H9 (cell line): ENCODE results near the gene PEX14. TPM values are rescaled to one million over a fixed set of nuclear protein-coding genes. Genes with fewer than 3 reads are reported as not detected.

Experiments
- DNase-seq: peaks from one replicate; pipeline ENCODE4 v3.0.0-alpha.2; 2017
- H2AFZ ChIP-seq: one replicate; pipeline ENCODE4 v1.6.1; 2013; ENCODE audit warnings: mild to moderate bottlenecking, low read length, control low read depth, moderate library complexity
- H2AK5ac ChIP-seq: 2 replicates; pipeline ENCODE4 v1.6.1; 2013; ENCODE audit warnings: low read length, control low read depth, mixed read lengths; ENCODE audit not compliant: insufficient read length
- H2BK120ac ChIP-seq: one replicate; pipeline ENCODE4 v1.6.1; 2013; ENCODE audit warnings: low read depth, mild to moderate bottlenecking, low read length, control low read depth, inconsistent platforms; ENCODE audit not compliant: poor library complexity, severe bottlenecking
- H2BK12ac ChIP-seq: 2 replicates; pipeline ENCODE4 v1.6.1; 2013; ENCODE audit warnings: low read length, control low read depth, mixed read lengths, low read depth; ENCODE audit not compliant: insufficient read length
- H2BK15ac ChIP-seq: 2 replicates; pipeline ENCODE4 v1.6.1; 2013; ENCODE audit warnings: low read depth, low read length, control low read depth
- H2BK20ac ChIP-seq: one replicate; pipeline ENCODE4 v1.6.1; 2013; ENCODE audit warnings: low read depth, mild to moderate bottlenecking, low read length, control low read depth, inconsistent platforms; ENCODE audit not compliant: poor library complexity, severe bottlenecking
- H2BK5ac ChIP-seq: 2 replicates; pipeline ENCODE4 v1.6.1; 2013; ENCODE audit warnings: low read length, control low read depth, mixed read lengths; ENCODE audit not compliant: insufficient read length
- H3K14ac ChIP-seq: 2 replicates; pipeline ENCODE4 v1.6.1; 2013; ENCODE audit warnings: low read length, control low read depth; ENCODE audit not compliant: insufficient read depth
- H3K18ac ChIP-seq: 2 replicates; pipeline ENCODE4 v1.6.1; 2013; ENCODE audit warnings: low read depth, mild to moderate bottlenecking, mixed read lengths, low read length, control low read depth; ENCODE audit not compliant: insufficient read length
- H3K23ac ChIP-seq: 2 replicates; pipeline ENCODE4 v1.6.1; 2013; ENCODE audit warnings: low read length, control low read depth, mixed read lengths, low read depth; ENCODE audit not compliant: insufficient read length
- H3K23me2 ChIP-seq: 2 replicates; pipeline ENCODE4 v1.6.1; 2013; ENCODE audit warnings: low read depth, mild to moderate bottlenecking, mixed read lengths, low read length, control low read depth; ENCODE audit not compliant: insufficient read length, poor library complexity, severe bottlenecking
- H3K27ac ChIP-seq: 2 replicates; pipeline ENCODE4 v1.5.1; 2013; ENCODE audit warnings: low read length, control low read depth, mixed read lengths, low read depth; ENCODE audit not compliant: insufficient read length
- H3K27me3 ChIP-seq: 2 replicates; pipeline ENCODE4 v1.6.1; 2013; ENCODE audit warnings: low read length, control low read depth, inconsistent platforms; ENCODE audit not compliant: insufficient read depth
- H3K4ac ChIP-seq: 2 replicates; pipeline ENCODE4 v1.6.1; 2013; ENCODE audit warnings: low read depth, mild to moderate bottlenecking, control low read depth, inconsistent platforms, low read length, moderate library complexity
- H3K4me1 ChIP-seq: 2 replicates; pipeline ENCODE4 v1.6.1; 2013; ENCODE audit warnings: low read length, control low read depth, inconsistent platforms; ENCODE audit not compliant: insufficient read depth
- H3K4me2 ChIP-seq: 2 replicates; pipeline ENCODE4 v1.6.1; 2013; ENCODE audit warnings: low read length, control low read depth, mixed read lengths; ENCODE audit not compliant: insufficient read length, insufficient read depth
- H3K56ac ChIP-seq: 2 replicates; pipeline ENCODE4 v1.6.1; 2013; ENCODE audit warnings: low read depth, mild to moderate bottlenecking, mixed read lengths, low read length, control low read depth; ENCODE audit not compliant: insufficient read length
- H3K79me1 ChIP-seq: 2 replicates; pipeline ENCODE4 v1.6.1; 2013; ENCODE audit warnings: low read depth, mild to moderate bottlenecking, moderate library complexity, low read length, control low read depth, inconsistent platforms; ENCODE audit not compliant: insufficient read depth, poor library complexity, severe bottlenecking
- H3K79me2 ChIP-seq: 2 replicates; pipeline ENCODE4 v1.6.1; 2013; ENCODE audit warnings: low read length, control low read depth, inconsistent platforms; ENCODE audit not compliant: insufficient read depth
- H3K9ac ChIP-seq: 2 replicates; pipeline ENCODE4 v1.6.1; 2013; ENCODE audit warnings: low read length, control low read depth, mixed read lengths; ENCODE audit not compliant: insufficient read length; ENCODE audit errors: extremely low read depth
- H3K9me3 ChIP-seq: one replicate; pipeline ENCODE4 v1.6.1; 2013; ENCODE audit warnings: low read depth, low read length, inconsistent platforms; ENCODE audit not compliant: control insufficient read depth
- H3T11ph ChIP-seq: one replicate; pipeline ENCODE4 v1.6.1; 2013; ENCODE audit warnings: mild to moderate bottlenecking, low read length, control low read depth, inconsistent platforms
- H4K20me1 ChIP-seq: one replicate; pipeline ENCODE4 v1.6.1; 2013; ENCODE audit not compliant: control insufficient read depth, insufficient read length, insufficient read depth
- H4K5ac ChIP-seq: 2 replicates; pipeline ENCODE4 v1.6.1; 2013; ENCODE audit warnings: low read depth, mild to moderate bottlenecking, mixed read lengths, low read length, control low read depth; ENCODE audit not compliant: insufficient read length
- H4K8ac ChIP-seq: replicated peaks from 2 replicates; pipeline ENCODE4 v1.6.1; 2013; ENCODE audit warnings: low read length, control low read depth, mixed read lengths, low read depth; ENCODE audit not compliant: insufficient read length
- H4K91ac ChIP-seq: 2 replicates; pipeline ENCODE4 v1.6.1; 2013; ENCODE audit warnings: low read depth, mild to moderate bottlenecking, moderate library complexity, mixed read lengths, low read length, control low read depth; ENCODE audit not compliant: insufficient read length
- H3K27ac Mint-ChIP-seq, 3 experiments: 2 replicates in 2 of 3; 3 replicates in 1 of 3; pipeline ENCODE4 v1.8.0; 2020 to 2021; ENCODE audit warnings: mixed read lengths in 3 of 3, mild to moderate bottlenecking in 1 of 3, moderate library complexity in 1 of 3
- H3K27me3 Mint-ChIP-seq: 2 replicates; pipeline ENCODE4 v1.8.0; 2021; ENCODE audit warnings: low read depth, mild to moderate bottlenecking, moderate library complexity, mixed read lengths
- H3K36me3 Mint-ChIP-seq, 3 experiments: 2 replicates in 2 of 3; 3 replicates in 1 of 3; pipeline ENCODE4 v1.8.0; 2020 to 2021; ENCODE audit warnings: low read depth in 3 of 3, mixed read lengths in 3 of 3; ENCODE audit not compliant: insufficient read depth in 1 of 3
- H3K4me1 Mint-ChIP-seq, 2 experiments: 2 replicates each; pipeline ENCODE4 v1.8.0; 2020; ENCODE audit warnings: mixed read lengths in 2 of 2
- H3K4me3 Mint-ChIP-seq, 2 experiments: 2 replicates in 1 of 2; 3 replicates in 1 of 2; pipeline ENCODE4 v1.8.0; 2020 to 2021; ENCODE audit warnings: mild to moderate bottlenecking in 2 of 2, mixed read lengths in 2 of 2, moderate library complexity in 1 of 2
- H3K9me3 Mint-ChIP-seq, 2 experiments: 2 replicates in 1 of 2; 3 replicates in 1 of 2; pipeline ENCODE4 v1.8.0; 2020; ENCODE audit warnings: mild to moderate bottlenecking in 2 of 2, mixed read lengths in 2 of 2, moderate library complexity in 1 of 2
- WGBS: extraction: QIAGEN DNeasy Blood & Tissue Kit; methylation state at CpG from one replicate; pipeline ENCODE4 v1.1.7; 2013; ENCODE audit warnings: missing lambda C conversion rate, low lambda C conversion rate, mixed read lengths; ENCODE audit not compliant: insufficient read length; ENCODE audit errors: extremely low coverage; 5-methylcytosine and 5-hydroxymethylcytosine counted together
- total RNA-seq: library from RNA; stranded (reverse); gene quantifications from 2 replicates; pipeline ENCODE4 v1.2.1, GENCODE V29; 2021
- TF ChIP-seq, protein P1 (sequence below): fragments of 200-600 bp; sonication (generic); conservative IDR thresholded peaks from 3 replicates; pipeline ENCODE4 v1.8.0; 2021; ENCODE audit warnings: antibody characterized with exemption, mild to moderate bottlenecking

Gene PEX14
- total RNA-seq, 1 experiment from 2014 or later = 23.9 TPM

DNA sequence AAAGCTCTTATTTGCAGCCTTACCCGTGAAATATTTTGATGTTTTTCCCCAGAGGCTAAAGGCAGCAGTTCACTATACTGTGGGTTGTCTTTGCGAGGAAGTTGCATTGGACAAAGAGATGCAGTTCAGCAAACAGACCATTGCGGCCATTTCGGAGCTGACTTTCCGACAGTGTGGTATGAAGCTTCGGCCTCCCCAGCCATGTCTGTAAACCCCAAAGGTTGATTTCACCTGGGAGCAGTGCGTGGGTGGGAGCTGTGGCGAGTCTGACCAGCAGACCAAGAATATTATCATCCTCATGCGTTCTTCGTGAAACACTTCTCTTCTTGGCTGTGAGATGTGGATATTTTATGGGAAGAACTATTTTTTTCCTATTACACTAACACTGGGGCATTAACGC lies 41.0 kb upstream of the PEX14 start:
- peaks cover 12% of the 10 kb centered on the region in 2 experiments for H3K4me1 Mint-ChIP-seq
- Histone ChIP-seq H3K27ac (no peak overlapping the region), H3T11ph (no peak overlapping the region), H3K4ac (no peak overlapping the region), H3K79me2 (no peaks in the 10 kb centered on the region), H4K20me1 (no peaks in the 10 kb centered on the region), H2BK20ac (no peak overlapping the region), H2BK15ac (no peak overlapping the region), H2BK120ac (no peak overlapping the region), H3K79me1 (no peaks in the 10 kb centered on the region), H2AFZ (no peak overlapping the region), H4K5ac (no peak overlapping the region), H3K23ac (no peak overlapping the region), H3K14ac (no peak overlapping the region), H3K9me3 (no peaks in the 10 kb centered on the region), H3K9ac (no peak overlapping the region), H2AK5ac (no peak overlapping the region), H4K91ac (no peak overlapping the region), H2BK12ac (no peak overlapping the region), H3K23me2 (peaks cover 4% of the 10 kb centered on the region), H3K4me1 (no peaks in the 10 kb centered on the region), H3K4me2 (no peak overlapping the region), H2BK5ac (no peak overlapping the region), H3K27me3 (no peaks in the 10 kb centered on the region), H4K8ac (no peak overlapping the region), H3K56ac (no peak overlapping the region), H3K18ac (no peak overlapping the region)
- WGBS = no CpG with 5 or more reads among the region's 11 CpGs
- no peak for DNase-seq
- H3K4me3 Mint-ChIP-seq = no peak overlapping the region
- TF ChIP-seq, protein P1, sequence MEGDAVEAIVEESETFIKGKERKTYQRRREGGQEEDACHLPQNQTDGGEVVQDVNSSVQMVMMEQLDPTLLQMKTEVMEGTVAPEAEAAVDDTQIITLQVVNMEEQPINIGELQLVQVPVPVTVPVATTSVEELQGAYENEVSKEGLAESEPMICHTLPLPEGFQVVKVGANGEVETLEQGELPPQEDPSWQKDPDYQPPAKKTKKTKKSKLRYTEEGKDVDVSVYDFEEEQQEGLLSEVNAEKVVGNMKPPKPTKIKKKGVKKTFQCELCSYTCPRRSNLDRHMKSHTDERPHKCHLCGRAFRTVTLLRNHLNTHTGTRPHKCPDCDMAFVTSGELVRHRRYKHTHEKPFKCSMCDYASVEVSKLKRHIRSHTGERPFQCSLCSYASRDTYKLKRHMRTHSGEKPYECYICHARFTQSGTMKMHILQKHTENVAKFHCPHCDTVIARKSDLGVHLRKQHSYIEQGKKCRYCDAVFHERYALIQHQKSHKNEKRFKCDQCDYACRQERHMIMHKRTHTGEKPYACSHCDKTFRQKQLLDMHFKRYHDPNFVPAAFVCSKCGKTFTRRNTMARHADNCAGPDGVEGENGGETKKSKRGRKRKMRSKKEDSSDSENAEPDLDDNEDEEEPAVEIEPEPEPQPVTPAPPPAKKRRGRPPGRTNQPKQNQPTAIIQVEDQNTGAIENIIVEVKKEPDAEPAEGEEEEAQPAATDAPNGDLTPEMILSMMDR = no peak
- H3K36me3 Mint-ChIP-seq = peaks cover 0 to 2% (median 1%) of the 10 kb centered on the region in 3 experiments; a peak in 2 of 7 replicates
- no peak overlapping the region for H3K27ac Mint-ChIP-seq
- H3K27me3 Mint-ChIP-seq = no peaks in the 10 kb centered on the region
- H3K9me3 Mint-ChIP-seq = no peaks in the 10 kb centered on the region
